Umbilical cord (tissue), 2 donors: Measurements from ENCODE around the gene NNAT. TPM values are rescaled to one million over a fixed set of nuclear protein-coding genes. Genes with fewer than 3 reads are reported as not detected.

Experiments
- DNase-seq: peaks from one replicate; pipeline ENCODE4 v3.0.0-alpha.2; 2015; ENCODE audit warnings: low spot score
- total RNA-seq: library from RNA; depleted of rRNA; stranded (reverse); fragments of >200 nt; gene quantifications from one replicate; pipeline ENCODE4 v1.2.3, GENCODE V29; 2014; ENCODE audit warnings: low replicate concordance; ENCODE audit not compliant: insufficient read depth

NNAT gene
- total RNA-seq, 1 donor from 2014 or later = 5.3 TPM

DNA sequence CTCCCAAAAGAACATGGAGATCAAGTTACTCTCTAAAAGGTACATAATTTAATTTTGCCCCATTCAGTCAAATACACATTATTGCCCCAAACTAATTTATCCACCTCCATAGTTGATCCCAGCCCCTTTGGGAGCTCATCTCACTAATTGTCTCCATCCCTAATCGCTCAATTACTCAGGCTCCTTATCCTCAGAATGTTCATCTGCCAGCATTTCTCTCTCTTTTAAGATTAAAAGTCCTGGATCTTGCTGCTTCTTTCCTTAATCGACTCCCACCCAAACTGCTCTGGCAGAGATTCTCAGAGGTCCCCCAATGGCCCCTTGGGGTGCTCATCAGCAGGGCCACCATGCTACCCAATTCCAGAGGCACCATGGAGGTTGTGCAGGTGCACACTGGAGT, 18.4 kb upstream of the NNAT start:
- no peak for DNase-seq

DNA sequence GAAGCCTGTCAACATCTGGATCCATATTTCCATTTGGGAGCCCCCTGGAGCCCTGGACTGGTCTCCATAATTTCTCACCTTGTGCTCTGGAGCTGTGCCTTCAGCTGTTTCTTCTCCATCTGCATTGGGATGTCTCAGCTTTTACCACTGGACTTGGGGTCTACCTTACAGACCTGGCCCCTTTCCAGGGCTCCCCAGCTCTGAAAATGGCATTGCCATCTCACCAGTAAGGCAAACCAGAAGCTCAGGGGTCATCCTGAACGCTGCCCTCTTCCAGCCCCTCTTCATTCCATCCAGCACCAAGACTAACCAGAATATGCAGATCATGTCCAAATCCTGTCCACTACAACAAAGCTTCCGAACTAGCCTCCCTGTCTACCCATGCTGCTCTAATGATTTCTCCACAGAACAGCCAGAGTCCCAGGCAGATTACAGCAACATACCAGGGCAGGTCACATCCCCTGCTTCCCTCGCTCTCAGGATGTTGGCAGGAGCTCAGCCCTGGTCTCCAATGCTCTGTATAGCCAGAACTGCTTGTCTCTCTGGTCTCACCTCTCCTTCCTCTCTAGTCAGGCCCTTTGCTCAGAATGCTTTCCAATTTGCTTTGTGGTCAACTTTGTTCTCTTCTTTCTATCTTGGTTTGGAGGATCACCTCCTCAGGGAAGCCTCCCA, 17.7 kb upstream of the NNAT start:
- DNase-seq = no peak

DNA sequence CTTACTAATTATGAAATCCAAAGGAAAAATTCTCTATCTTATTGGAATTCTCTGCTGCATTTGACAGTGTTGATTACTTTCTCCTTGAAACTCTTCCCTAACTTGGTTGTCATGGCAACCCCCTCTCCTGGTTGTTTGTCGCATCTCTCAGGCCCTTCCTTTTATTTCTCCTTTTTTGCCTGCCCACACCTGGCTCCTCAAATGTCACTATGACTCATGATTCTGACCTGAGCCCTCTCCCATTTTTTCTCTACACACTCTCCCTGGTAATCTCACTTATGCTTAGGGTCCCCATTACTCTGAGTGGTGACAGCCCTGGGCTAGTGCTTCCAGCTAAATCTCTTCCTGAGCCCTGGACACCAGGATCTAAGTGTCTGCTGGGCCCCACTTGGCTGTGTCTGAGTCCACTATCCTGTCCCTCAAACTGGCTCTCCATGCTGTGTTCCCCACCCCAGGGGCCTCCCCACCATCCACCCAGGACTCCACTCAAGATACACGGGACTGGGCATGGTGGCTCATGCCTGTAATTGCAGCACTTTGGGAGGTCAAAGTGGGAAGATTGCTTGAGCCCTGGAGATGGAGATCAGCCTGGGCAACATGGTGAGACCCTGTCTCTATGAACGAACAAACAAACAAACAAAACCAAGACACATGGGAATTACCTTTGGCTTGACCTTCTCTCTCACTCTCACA, 16.5 kb upstream of the NNAT start:
- no peak for DNase-seq

DNA sequence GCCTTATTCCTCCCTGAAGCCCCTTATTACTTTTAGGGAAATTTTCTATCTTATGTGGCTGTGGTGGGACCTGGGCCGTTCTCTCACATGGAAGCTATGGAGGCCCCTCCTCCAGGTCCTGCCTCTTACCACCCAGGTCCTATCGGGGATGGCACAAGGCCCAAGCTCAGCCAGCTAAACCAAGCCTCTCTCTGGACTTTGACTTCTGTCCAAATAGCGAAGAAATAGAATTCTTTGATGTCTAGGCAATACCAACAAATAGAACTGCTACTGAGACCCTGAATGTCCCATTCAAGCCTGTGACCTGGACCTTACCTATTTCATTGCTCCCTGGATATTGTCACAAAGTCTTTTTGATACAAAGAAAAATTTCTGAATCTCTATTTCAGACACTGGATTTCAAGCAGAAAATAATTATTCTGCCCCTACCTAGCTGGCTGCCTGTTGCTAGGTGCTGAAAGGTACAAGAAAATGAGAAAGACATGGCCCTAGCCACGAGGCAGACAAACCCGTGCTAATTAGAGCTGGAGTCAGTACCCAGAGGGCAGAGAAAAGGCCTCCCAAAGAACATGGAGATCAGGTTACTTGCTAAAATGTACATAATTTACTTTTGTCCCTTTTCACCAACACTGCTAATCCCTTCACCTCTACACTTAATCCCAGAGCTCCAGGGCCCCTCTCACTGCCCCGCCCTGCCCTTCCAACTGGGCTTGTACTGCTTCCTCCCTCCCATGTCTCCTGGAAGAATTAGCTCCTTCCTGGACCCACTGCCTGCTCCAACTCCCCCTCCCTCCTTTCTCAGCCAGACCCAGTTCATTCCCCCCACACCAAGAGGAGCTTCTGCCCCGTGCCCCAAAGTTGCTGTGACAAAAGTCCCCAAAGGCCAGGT, 15.5 kb upstream of the NNAT start:
- DNase-seq = no peak

DNA sequence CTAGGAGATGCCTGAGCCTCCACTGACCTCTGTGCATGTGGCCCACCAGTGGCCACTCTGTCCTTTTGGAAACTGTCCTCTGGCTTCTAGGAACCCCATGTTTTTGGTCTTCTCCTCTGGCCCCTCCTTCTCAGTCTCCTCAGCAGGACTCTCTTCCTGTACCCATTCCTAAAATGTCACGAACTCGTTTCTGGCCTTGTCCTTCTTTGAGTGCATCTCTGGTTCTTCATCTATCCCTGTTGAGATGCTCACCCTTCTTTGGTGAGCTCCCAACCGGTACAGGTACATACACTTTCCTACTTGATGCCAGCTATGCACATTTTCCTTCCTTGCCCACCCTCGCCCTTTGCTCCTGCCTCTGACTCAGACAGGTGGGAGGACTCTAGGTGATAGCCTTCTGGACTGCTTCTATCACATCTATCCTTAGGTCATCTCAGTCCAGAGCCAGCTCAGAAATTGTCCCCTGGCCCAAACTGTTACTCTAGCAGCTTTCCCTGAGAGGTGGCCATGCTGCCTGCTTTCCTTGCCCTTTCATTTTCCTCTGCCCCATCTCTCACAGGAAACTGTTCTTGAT, 14.8 kb upstream of the NNAT start:
- no peak for DNase-seq

DNA sequence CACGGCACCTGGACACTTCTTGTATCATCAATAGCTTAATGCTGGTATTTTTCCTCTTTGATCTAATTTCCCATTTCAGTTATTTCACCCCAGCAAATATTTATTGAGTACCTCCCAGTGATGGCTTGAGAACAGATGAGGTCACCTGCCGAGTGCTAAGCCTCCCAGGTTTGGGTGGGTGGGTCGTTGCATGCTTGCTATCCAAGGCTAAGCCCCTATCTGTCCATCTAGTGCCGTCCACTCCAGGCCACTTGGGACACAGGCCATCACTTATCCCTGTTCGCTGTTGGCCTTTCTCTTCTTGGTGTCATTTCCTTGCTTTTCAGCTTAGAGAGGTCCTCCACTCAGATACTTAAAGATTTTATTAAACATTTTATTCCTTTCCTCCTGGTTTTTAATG, 10.8 kb upstream of the NNAT start:
- DNase-seq = no peak

DNA sequence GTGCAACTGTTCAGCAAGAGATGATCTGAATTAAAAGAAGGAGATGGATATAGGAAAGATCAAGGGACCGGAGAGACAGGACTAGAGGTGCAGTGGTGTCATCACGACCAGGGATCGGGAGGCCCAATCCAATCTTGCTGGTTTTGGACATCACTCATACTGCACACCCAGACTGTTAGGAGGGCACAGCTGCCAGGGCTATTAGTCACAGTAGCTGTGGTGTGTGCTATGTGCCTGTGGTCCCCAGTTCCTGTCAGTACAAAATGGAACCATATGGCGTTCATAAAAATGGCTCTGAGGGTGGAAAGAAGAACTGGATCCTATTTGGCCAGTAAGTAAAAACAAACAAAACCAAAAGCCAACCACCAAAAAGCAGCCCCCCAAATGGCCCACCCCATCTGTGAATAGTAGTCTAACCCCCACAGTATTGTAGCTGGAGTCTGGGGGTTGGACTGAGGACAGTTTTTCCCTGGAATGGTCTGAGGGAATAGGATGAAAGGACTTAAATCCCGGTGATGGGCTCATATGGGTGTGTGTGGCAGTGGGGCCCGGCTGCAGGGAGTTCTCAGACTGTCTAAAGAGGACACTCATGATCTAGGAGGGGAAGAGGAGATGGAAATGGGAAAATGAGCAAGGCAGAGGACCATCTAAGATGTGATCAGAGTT, 9.3 kb upstream of the NNAT start:
- DNase-seq = no peak

DNA sequence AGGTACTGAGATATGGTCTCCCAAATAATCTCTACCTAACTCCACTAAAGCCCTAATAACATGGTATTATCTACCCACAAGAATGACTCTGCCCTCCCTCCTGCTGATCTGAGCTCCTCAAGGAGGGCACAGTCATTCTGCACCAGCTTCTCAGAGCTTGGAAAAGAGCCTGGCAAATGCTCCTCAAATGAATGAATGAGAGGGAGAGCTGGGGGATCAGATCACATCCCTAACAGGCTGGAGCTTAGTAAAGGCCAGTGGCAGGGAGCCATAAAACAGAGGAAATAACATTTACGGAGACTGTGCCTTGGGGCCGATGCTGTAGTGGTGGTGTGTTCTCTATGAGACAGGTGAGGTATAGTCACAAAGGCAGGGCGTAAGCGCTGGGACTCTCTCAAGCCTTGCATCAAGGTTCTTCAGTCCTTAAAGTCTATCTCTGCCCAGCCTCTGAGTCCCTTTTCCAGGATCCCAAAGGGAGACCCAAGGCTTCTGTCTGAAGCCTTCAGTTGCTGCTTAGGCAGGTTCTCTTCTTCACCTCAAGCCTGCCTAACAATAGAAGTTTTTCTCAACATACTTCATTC, 7.2 kb upstream of the NNAT start:
- no peak for DNase-seq

DNA sequence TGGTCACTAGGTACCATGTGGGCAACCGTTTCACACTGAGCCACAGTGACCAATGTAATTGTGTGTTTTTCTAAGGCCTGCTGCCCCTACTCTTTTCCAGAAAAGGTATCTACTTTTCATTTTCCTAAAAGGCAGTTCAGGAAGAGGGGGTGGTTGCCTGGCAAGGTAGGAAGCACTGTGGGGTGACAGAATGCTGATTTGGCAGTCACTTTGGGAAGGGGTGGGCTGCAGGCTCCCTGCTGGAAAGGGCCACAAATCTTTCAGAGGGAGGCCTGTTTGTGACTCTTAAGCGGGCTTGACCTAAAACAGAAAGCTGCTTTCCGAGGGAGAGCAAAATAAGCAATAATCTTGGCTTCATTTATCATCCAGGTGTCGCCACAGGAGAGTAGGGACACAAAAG, 5.2 kb upstream of the NNAT start:
- DNase-seq = no peak

DNA sequence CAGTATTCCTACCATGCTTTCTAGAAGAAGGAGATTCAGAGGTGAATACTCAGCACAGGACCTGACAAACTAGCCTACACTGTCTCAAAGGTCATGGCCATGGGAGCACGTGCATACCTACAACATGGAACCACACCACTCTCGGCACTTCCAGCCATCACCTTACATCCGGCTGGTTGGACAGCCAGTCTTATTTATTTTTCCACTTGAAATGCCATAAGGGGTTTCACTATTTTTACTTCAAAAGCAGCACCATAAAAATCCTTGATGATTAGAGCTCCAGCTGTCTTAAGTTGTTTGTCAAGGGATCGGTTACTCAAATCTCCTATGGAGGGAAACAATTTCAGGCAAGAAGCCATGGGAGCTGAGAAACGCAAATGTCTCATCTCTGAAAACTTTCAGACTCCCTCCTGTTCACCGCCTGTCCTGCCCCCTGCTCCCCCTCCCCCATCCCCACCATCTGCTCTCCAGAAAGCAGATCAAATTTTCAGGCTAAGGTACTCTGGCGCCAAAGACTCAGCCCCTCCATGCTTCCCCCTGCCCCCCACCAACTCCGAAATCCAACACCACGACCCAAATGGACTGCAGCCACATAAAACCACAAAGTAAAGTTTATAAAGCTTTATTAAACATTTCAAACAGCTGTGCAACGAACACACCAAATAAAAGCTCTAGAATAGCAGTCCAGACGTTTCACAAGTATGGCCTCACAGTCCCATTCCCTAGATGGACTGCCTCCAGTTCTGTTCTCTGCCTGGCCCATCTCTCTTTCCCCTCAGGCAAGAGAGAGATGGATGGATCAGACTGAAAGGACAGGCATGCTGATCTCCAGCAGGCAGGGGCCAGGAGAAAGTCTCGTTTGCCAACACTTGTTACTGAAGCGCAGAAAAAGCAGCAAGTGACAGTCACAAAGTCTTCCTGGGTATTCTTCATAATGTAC, 4.0 kb upstream of the NNAT start:
- no peak for DNase-seq

DNA sequence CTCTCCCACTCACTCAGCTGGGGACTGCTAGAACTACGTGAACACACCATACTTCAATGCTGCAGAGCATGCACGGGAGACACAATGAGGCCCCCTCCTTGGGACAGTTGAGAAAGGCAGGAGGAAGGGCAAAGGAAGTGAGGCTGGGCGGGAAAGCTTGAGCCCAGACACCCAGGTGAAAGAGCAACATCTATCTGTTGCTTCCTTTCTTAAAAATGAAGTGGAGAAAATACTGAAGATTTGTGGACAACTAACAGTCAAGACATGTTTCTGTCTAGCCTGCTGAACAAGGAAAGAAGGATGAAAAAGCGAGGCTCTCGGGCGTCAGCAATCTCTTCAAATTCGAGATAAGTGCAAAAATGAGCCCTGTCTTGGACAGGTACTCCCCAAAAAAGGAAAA, 3.0 kb upstream of the NNAT start:
- no peak for DNase-seq

DNA sequence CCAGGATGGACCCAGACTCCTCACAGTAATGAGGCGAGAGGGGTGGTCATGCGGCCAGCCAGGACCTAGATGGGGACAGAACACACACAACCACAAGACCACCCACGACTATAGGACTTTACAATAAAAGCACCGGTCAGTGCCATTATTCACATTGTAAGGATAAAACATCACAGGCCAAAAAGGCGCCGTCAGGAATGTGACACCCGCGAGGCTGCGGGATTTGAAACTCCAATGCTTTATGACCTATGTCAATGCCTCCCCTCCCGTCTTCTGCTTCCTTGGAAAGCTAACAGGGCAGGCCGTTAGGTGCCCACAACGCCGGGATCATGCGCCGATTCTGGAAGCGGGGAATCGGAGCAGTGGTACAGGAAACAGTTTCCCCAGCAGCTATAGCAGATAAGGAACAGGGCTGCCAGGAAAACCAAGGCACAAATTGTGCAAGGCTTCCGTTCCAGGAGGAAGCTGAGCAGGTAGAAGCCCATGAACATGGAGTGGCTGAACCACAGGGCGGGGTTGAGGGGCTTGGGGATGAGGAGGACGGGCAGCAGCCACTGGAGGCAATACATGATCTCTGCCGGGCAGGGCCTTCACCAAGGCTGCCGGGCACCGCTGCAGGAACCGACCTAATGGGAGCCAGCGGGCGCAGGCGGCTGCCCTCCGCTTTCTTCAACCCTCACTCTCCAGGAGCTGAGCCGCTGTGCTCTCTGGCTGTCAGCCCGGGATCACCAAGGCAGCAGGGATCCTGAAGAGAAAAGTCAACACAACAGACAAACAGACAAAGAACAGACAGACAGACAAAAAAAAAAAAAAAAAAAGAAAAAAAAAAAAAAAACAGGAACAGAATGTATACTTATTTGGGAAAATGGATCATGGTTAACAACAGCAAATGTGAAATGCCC, 2.2 kb upstream of the NNAT start:
- no peak for DNase-seq

DNA sequence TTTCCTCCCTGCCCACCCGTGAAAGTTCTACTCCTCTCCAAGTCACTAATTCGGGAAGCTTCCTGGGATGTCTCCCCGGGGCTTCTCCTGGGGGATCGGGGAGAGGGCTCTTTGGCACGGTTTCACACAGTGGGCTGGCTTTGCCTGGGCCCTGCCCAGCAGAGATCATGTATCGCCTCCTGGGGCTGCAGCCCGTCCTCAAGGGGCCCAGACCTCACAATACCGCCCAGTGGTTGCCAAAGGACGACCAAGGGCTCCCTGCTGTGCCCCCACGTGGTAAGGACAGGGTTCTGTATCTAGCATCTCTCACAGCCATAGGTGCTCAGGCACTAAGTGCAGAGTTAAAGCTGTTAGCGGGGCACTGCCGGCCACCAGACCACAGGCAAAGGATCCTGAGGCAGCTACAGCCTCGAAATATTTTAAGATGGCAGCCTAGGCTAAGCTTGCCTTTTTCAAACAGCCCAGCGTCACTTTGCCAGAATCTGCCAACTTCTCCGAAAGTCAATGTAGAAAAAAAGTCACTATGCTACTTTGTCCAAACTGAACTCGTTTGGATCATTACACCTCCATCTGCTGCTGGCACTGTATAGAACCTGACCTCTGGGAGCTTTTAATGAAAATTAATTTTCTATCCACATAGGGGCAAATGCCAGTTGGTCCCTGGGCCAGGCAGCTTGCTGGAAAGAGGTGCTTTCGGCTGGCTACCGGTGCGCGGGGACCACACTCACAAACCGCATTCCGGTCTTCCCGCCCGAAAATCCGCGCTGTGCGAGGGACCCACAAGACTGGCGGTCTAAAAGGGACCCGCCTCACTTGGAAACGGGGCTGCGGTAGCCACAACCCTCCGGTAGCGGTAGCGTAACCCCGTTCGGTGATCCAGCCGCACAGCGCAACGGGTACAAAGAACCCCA, 1.3 kb upstream of the NNAT start:
- no peak for DNase-seq

DNA sequence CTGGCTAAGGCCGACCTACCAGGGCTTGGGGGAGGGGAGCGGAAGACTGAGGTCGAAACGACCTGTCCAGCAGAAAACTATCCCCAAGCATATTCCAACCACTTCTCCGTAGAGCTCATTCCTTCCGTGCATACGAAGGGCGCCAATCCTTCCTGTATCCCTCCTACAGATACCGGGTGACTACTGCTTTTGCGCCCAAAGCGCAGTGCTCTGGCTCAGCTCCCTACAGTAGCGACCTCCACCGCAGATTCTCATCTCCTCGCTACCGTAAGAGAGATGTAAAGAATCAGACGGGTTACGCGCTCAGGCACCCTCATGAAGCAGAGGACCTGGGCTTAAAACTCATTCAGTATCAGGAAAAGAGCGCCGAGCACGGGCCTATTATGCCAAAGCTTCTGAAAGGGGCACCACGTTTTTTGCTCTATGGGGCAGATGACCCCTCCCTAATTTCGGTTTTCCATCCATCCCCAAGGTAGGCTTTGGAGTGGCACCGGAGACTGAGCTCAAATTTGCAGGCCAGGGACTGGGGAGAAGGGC, 563 bp upstream of the NNAT start:
- no peak for DNase-seq

DNA sequence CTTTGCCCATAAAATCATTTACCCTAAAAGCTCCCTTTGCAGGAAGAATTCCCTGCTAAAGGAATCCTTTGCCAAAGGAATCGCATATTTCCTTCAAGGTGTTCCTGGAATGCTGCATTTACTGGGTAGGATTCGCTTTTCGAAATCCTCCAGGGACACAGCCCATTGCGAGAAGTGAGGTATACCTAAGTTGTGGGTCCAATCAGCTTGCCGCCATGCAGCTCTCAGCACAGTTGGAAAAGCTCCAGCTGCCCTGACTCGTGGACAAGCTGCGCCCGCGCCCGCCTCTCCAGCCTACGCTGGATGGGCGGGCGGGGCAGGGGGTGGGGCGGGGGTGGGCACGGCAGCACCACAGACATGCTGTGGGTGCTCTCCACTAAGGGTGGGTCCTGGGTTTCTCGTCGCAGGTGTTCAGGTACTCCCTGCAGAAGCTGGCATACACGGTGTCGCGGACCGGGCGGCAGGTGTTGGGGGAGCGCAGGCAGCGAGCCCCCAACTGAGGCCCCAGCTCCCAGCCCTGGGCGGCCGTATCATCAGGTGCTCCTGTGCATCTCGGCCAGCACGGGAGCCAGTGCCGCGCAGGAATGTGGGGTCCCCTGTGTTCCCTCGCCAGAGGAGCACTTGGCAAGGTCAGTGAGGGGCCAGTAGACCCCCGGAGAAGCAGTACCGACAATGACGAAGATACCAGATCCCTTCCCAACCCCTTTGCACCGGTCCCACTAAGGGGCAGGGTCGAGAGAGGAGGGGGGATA, 1.4 kb downstream of the NNAT start:
- peak; percentile 51 for DNase-seq

DNA sequence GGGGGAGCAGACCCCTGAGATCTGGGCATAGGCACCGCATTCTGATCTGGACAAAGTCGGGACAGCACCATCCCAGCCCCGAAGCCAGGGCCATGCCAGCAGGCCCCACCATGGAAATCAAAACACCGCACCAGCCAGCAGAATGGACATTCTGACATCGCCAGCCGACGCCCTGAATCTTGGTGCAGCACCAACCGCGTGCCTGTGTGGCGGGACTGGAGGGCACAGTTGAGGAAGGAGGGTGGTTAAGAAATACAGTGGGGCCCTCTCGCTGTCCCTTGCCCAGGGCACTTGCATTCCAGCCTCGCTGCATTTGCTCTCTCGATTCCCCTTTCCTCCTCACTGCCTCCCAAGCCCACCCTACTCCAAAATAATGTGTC, 2.0 kb downstream of the NNAT start:
- DNase-seq = no peak
